Bronchial epithelial cell (primary cell): ENCODE results near the gene ERH. TPM values are rescaled to one million over a fixed set of nuclear protein-coding genes. Genes with fewer than 3 reads are reported as not detected.
A peak's percentile ranks its signal among the peaks of the same experiment; 100 is the strongest.

ENCODE experiments used
- DNase-seq: peaks from one replicate; pipeline ENCODE4 v3.0.0-alpha.2; 2010; ENCODE audit warnings: low read depth
- FAIRE-seq: peaks from 2 replicates; lab custom pipeline; 2011; peaks lifted over from hg19 to GRCh38; lab: Jason Lieb, UNC
- H3K27me3 ChIP-seq: 2 replicates; pipeline ENCODE4 v1.5.1; 2011; ENCODE audit warnings: low read length; ENCODE audit not compliant: control insufficient read depth, insufficient read depth
- H3K36me3 ChIP-seq: 2 replicates; pipeline ENCODE4 v1.5.1; 2011; ENCODE audit warnings: low read length; ENCODE audit not compliant: control insufficient read depth, insufficient read depth
- H3K4me3 ChIP-seq: 2 replicates; pipeline ENCODE4 v1.5.1; 2011; ENCODE audit warnings: mild to moderate bottlenecking, low read depth, low read length, control low read depth
- total RNA-seq: library from RNA; depleted of rRNA; stranded (reverse); fragments of >200 nt; gene quantifications from 2 replicates; pipeline ENCODE4 v1.2.1, GENCODE V29; 2014
- TF ChIP-seq, protein P1 (sequence below): IDR thresholded peaks from 2 replicates; pipeline ENCODE4 v1.5.1; 2011; ENCODE audit warnings: mild to moderate bottlenecking, moderate library complexity, low read length, control low read depth, inconsistent platforms; ENCODE audit not compliant: insufficient read depth, severe bottlenecking

Gene ERH
- total RNA-seq, 1 donor from 2014 or later, result 91.6 TPM

DNA sequence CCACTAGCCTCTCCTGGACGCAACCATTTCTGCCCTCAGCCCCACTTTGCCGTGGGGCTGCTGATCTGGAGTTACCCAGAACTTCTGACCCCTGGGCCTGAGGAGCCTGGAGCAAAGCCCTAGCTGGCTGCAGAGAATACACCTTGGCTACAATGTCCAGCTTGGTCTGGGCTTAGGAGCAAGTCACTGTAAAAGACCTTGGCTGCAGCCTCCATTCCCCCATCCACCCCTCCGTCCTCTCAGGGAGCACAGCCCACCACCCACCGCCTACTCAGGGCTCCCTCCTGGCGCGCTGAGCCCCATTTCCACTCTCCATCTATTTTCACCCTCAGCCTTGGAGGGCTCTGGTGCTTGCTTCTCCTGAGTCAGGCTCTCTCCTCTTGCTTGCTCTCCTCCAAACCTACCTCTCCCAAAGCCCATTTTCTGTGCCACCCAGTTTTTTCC lies 42.9 kb downstream of the ERH start:
- no peaks in the 10 kb centered on the region for H3K36me3 ChIP-seq
- H3K27me3 ChIP-seq, result peaks cover 3% of the 10 kb centered on the region
- TF ChIP-seq, protein P1, sequence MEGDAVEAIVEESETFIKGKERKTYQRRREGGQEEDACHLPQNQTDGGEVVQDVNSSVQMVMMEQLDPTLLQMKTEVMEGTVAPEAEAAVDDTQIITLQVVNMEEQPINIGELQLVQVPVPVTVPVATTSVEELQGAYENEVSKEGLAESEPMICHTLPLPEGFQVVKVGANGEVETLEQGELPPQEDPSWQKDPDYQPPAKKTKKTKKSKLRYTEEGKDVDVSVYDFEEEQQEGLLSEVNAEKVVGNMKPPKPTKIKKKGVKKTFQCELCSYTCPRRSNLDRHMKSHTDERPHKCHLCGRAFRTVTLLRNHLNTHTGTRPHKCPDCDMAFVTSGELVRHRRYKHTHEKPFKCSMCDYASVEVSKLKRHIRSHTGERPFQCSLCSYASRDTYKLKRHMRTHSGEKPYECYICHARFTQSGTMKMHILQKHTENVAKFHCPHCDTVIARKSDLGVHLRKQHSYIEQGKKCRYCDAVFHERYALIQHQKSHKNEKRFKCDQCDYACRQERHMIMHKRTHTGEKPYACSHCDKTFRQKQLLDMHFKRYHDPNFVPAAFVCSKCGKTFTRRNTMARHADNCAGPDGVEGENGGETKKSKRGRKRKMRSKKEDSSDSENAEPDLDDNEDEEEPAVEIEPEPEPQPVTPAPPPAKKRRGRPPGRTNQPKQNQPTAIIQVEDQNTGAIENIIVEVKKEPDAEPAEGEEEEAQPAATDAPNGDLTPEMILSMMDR, result no peak
- no peak for DNase-seq
- no peak for FAIRE-seq
- H3K4me3 ChIP-seq, result no peak overlapping the region

DNA sequence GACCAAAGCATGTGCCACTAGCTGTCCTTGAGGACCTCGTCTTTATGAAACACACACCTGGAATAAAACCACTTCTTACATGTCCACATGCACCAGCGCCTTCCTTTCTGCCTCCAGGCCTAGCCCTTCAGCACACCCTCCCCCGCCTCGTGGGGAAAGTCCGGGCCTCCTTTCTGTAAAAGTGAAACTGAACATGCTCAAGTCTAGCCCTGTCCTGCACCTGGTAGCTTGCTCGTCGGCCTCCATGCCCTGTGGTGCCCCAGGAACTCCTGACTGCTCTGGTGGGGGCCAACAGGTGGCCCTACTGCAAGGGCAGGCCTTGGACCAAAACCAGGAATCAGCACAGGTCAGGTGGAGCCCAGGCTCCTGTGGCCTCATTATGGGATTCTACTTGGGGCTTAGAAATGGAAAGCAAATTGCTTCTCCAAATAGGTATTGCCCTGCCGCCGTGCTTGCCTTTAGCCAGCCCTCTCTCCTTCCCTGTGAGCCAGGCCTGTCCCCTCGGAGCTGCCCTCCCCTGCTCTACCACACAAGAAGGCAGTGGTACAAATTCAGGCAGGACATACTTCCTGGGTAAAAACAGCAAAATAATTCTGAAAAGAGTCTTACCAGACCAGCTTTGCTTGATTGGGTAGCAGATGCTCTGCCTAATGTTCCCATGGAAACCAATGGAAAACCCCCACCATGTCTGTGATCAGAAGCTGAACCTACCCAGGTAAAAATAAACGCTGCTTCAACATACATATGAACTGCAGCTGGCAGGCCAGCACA lies 43.5 kb downstream of the ERH start:
- DNase-seq (peak; percentile 41), FAIRE-seq (no peak)
- Histone ChIP-seq H3K27me3 (peaks cover 3% of the 10 kb centered on the region), H3K36me3 (no peaks in the 10 kb centered on the region), H3K4me3 (no peak overlapping the region)
- TF ChIP-seq, protein P1, result no peak

DNA sequence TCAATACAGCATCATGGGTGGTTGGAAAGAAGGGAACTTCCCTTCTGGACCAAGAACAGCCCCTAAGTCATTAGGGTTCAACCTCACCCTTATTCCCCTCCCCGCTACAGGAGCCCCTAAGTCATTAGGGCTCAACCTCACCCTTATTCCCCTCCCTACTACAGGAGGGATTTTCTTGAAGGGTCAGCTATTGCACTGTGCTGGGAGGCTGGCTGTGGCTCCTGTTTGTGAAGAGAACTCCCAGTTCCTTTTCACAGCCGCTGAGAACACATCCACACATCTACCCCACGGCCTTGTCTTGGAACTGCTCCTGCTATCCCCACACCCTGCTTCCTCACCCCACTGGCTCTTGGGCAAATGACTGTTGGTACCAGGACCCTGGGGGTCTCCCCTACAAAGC lies 44.9 kb downstream of the ERH start:
- TF ChIP-seq, protein P1, result no peak
- no peak overlapping the region for H3K4me3 ChIP-seq
- H3K27me3 ChIP-seq, result peaks cover 4% of the 10 kb centered on the region
- no peak for FAIRE-seq
- H3K36me3 ChIP-seq, result no peaks in the 10 kb centered on the region
- no peak for DNase-seq

DNA sequence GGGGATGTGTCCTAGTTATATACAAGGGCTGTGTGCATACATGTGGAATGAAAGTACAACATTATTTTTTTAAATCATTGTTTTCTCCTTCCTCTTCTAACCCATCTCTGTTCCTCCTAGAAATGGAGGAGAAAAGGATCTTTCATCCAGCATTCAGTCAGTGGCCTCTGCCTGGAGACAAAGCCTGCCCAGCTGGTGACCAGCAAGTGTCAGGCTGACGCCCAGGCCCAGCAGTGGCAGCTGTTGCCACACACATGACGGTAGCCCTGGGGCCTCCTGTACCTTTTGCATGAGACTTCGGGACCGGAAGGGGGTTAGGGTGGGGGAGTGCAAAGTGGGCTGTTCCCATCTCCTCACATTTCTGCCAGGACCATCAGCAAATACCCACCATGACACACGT lies 46.2 kb downstream of the ERH start:
- peaks cover 2% of the 10 kb centered on the region for H3K27me3 ChIP-seq
- H3K4me3 ChIP-seq, result no peak overlapping the region
- TF ChIP-seq, protein P1, result no peak
- H3K36me3 ChIP-seq, result no peaks in the 10 kb centered on the region
- FAIRE-seq (no peak), DNase-seq (no peak)

DNA sequence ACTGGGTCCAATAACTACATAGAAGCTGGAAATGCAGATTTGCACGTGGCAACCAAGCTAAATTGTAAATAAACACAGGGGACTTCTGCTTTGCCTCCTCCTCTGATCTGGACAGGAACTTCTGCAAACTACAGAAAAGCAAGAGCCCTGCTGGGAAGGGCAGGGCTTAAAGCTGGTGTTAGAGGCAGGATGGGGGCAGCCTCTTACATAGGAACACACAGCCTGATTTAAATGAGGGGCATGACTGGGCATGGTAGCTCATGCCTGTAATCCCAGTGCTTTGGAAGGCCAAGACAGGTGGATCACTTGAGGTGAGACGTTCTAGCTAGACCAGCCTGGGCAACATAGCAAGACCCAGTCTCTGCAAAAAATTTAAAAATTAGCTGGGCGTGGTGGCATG lies 46.7 kb downstream of the ERH start:
- DNase-seq (peak; percentile 29), FAIRE-seq (no peak)
- Histone ChIP-seq H3K36me3 (no peaks in the 10 kb centered on the region), H3K27me3 (peaks cover 2% of the 10 kb centered on the region), H3K4me3 (no peak overlapping the region)
- TF ChIP-seq, protein P1, result no peak

DNA sequence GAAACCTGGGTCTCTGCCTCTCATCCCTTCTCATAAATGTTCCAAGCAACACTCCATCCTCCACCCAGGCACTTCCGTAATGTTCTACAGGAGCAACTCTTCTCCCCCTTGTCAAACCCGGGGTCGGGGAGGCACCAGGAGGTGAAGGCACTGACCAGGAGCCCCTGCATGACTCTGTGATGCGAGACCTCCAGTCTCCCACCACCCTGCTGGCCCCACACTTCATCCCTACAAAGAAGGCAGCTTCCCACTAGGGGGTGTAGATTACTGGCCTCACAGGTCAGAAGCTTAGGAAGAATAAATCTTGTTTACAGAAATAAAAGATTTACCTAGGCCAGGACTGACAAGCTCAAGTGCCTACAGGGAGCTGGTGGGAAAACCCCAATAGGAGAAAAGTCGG lies 47.2 kb downstream of the ERH start:
- no peaks in the 10 kb centered on the region for H3K36me3 ChIP-seq
- TF ChIP-seq, protein P1, result no peak
- FAIRE-seq (no peak), DNase-seq (no peak)
- H3K4me3 ChIP-seq, result no peak overlapping the region
- peaks cover 2% of the 10 kb centered on the region for H3K27me3 ChIP-seq
